Activated T-cell treated with anti-CD3 and anti-CD28 coated beads, Interleukin-2, amount 50 U/mL, for 72 hours (primary cell): ENCODE data around the gene CAPS. TPM values are rescaled to one million over a fixed set of nuclear protein-coding genes. Genes with fewer than 3 reads are reported as not detected.

ENCODE experiments used
- ATAC-seq, 2 donors: fragments of 150-1000 bp; cut with Tn5 transposase; replicated peaks in 1 of 2; 2 replicates each; pipeline ENCODE4 v1.10.0; 2021; ENCODE audit warnings: moderate library complexity in 2 of 2, mild to moderate bottlenecking in 1 of 2
- DNase-seq, 2 donors: peaks; one replicate each; pipeline ENCODE4 v3.0.0; 2021 to 2022; ENCODE audit warnings: mixed read lengths in 1 of 2
- H3K27ac Mint-ChIP-seq: one replicate; pipeline ENCODE4 v1.8.0; 2022; ENCODE audit warnings: mild to moderate bottlenecking, moderate library complexity, mixed read lengths
- H3K27me3 Mint-ChIP-seq: one replicate; pipeline ENCODE4 v1.8.0; 2022; ENCODE audit warnings: low read depth, mixed read lengths
- H3K36me3 Mint-ChIP-seq, 2 donors: one replicate each; pipeline ENCODE4 v1.8.0; 2022; ENCODE audit warnings: mixed read lengths in 2 of 2, mild to moderate bottlenecking in 1 of 2; ENCODE audit not compliant: insufficient read depth in 2 of 2
- H3K4me1 Mint-ChIP-seq: one replicate; pipeline ENCODE4 v1.8.0; 2022; ENCODE audit warnings: low read depth, mixed read lengths
- H3K4me3 Mint-ChIP-seq, 2 donors: one replicate each; pipeline ENCODE4 v1.8.0; 2022; ENCODE audit warnings: mild to moderate bottlenecking in 2 of 2, mixed read lengths in 2 of 2, moderate library complexity in 2 of 2
- H3K9me3 Mint-ChIP-seq, 2 donors: one replicate each; pipeline ENCODE4 v1.8.0; 2022; ENCODE audit warnings: mixed read lengths in 2 of 2
- total RNA-seq, 2 donors: library from RNA; stranded (reverse); gene quantifications; one replicate each; pipeline ENCODE4 v1.2.3, GENCODE V29; 2022

The CAPS gene
- total RNA-seq, 2 donors from 2014 or later: 12.9 to 20.9 TPM

- no peak overlapping the region for H3K4me3 Mint-ChIP-seq
- H3K36me3 Mint-ChIP-seq: peaks cover 6 to 23% of the 10 kb centered on the region in 2 donors
- no peak overlapping the region for H3K27ac Mint-ChIP-seq
- H3K4me1 Mint-ChIP-seq: no peaks in the 10 kb centered on the region
- DNase-seq: no peak
- no peak for ATAC-seq
- no peaks in the 10 kb centered on the region for H3K9me3 Mint-ChIP-seq
- H3K27me3 Mint-ChIP-seq: no peaks in the 10 kb centered on the region
Observed at GRCh38 chr19:5925830-5926427, 11.9 kb downstream of the CAPS start.

DNA sequence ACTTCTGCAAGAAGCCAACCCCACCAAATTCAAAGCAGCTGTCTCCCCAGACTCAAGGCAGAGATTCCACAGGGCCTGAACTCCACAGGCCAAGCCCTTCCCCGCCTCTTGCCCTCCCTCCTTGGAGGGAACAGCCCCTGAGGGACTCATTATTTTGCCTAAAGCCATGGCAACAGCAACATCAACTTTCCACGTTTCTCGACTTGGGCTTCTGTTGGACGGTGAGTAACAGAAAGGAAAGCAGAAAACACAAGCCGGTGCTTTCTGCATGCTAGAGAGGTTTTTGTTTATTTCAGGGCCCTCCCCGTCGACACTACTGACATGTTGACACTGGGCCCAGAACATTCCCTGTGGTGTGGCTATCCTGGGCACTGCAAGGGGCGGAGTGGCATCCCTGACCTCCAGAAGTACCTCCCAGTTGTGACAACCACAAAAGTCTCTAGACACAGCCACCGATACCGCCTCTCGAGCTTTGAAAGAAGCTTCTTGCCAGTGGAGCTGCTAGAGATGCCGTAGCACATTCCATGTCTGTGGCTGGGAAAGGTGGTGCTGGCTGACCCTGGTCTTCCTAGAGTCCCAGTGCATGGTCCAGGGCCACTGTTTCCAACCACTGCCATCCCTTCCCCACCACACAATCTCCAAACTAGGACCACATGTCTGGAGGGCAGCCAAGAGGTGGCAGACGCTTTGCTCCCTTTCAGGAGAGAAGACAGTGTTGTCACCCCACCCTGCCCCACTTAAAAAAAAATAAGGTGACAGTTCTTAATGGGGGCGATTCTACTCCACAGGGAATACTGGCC, 12.8 kb downstream of the CAPS start:
- peaks cover 6 to 26% of the 10 kb centered on the region in 2 donors for H3K36me3 Mint-ChIP-seq

DNA sequence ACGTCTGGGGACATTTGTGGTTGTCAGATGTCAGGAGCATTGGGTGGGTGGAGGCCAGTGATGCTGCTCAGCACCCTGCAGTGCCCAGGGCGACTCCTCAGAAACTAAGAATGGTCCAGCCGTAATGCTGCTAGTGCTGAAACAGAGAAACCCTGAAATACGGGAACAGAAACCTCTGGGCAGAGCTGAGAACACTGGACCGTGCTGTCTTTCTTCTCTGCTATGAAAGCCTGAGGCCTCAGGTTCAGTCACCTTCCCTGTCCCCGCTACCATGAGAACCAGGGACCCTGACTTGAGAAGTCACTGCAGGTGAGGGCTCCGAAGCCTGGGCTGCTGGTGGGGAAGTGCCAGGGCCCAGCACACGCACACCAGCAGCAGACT, 13.4 kb downstream of the CAPS start:
- ATAC-seq: no peak
- H3K36me3 Mint-ChIP-seq: peaks cover 7 to 26% of the 10 kb centered on the region in 2 donors

More for the DNA sequence above, 12.8 kb downstream of the CAPS start:
- H3K4me1 Mint-ChIP-seq: no peaks in the 10 kb centered on the region
- H3K4me3 Mint-ChIP-seq: no peak overlapping the region
- DNase-seq (no peak), ATAC-seq (no peak)
- no peaks in the 10 kb centered on the region for H3K9me3 Mint-ChIP-seq
- no peaks in the 10 kb centered on the region for H3K27me3 Mint-ChIP-seq
- no peak overlapping the region for H3K27ac Mint-ChIP-seq

DNA sequence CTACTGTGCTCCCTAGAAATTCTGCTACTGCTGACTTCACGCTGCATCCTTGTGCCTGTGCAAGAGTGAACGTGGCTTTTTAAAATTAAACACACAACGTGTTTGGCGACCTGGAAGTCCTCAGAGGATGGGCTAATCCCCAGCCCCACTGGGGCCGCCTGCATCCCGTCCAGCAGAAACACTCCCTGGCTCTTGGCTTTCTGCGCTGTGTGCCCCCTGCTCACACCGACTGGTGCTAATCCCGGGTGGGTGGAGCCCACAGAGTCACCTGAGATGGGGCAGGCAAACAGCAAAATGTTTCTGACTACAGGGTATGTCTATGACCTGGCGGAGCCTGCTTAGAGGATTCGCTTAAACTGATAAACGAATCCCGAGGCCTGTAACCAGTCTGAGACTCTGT, 15.1 kb downstream of the CAPS start:
- peaks cover 6 to 27% of the 10 kb centered on the region in 2 donors for H3K36me3 Mint-ChIP-seq
- H3K27me3 Mint-ChIP-seq: no peaks in the 10 kb centered on the region
- DNase-seq: no peak
- H3K9me3 Mint-ChIP-seq: no peaks in the 10 kb centered on the region
- ATAC-seq: no peak
- H3K4me3 Mint-ChIP-seq: no peak overlapping the region
- H3K27ac Mint-ChIP-seq: no peak overlapping the region
- no peaks in the 10 kb centered on the region for H3K4me1 Mint-ChIP-seq

More for the DNA sequence above, 13.4 kb downstream of the CAPS start:
- Mint-ChIP-seq H3K9me3 (no peaks in the 10 kb centered on the region), H3K27me3 (no peaks in the 10 kb centered on the region), H3K4me1 (no peaks in the 10 kb centered on the region), H3K4me3 (no peak overlapping the region), H3K27ac (no peak overlapping the region)
- DNase-seq: no peak

GRCh38 chr19:5929625-5930024, 15.6 kb downstream of the CAPS start:
- ATAC-seq (no peak), DNase-seq (no peak)
- Mint-ChIP-seq H3K4me1 (no peaks in the 10 kb centered on the region), H3K27me3 (no peaks in the 10 kb centered on the region), H3K9me3 (no peaks in the 10 kb centered on the region), H3K27ac (no peak overlapping the region), H3K36me3 (peaks cover 7 to 27% of the 10 kb centered on the region in 2 donors), H3K4me3 (no peak overlapping the region)

DNA sequence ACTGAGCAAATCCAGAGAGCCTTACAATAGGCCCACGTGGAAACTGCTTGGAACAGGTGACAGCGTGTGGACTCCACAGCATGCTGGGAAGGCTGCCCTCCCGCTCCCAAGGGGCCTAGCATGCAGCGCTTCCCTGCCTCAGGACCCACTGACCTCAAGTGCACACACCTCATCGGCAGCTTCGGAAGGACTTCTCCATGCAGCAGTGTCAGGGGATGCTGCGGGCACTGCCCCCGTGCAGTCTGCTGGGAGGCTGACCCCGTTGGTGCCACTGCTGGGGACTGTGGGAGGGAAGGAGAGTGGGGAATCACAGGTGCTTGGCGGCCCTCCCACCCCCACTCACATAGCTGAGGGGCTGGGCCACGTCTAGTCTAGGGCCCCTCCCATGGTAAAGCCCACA, 17.2 kb downstream of the CAPS start:
- Mint-ChIP-seq H3K36me3 (peaks cover 7 to 20% of the 10 kb centered on the region in 2 donors), H3K27me3 (no peaks in the 10 kb centered on the region), H3K27ac (no peak overlapping the region), H3K4me3 (no peak overlapping the region), H3K9me3 (no peaks in the 10 kb centered on the region), H3K4me1 (peaks cover 5% of the 10 kb centered on the region)
- DNase-seq: no peak
- ATAC-seq: no peak

- no peak overlapping the region for H3K4me3 Mint-ChIP-seq
- DNase-seq: no peak
- no peak overlapping the region for H3K27ac Mint-ChIP-seq
- H3K36me3 Mint-ChIP-seq: peaks cover 7 to 25% of the 10 kb centered on the region in 2 donors
- no peak for ATAC-seq
- H3K9me3 Mint-ChIP-seq: no peaks in the 10 kb centered on the region
- H3K4me1 Mint-ChIP-seq: peaks cover 5% of the 10 kb centered on the region
- no peaks in the 10 kb centered on the region for H3K27me3 Mint-ChIP-seq
Observed at GRCh38 chr19:5932146-5932545, 18.1 kb downstream of the CAPS start.

DNA sequence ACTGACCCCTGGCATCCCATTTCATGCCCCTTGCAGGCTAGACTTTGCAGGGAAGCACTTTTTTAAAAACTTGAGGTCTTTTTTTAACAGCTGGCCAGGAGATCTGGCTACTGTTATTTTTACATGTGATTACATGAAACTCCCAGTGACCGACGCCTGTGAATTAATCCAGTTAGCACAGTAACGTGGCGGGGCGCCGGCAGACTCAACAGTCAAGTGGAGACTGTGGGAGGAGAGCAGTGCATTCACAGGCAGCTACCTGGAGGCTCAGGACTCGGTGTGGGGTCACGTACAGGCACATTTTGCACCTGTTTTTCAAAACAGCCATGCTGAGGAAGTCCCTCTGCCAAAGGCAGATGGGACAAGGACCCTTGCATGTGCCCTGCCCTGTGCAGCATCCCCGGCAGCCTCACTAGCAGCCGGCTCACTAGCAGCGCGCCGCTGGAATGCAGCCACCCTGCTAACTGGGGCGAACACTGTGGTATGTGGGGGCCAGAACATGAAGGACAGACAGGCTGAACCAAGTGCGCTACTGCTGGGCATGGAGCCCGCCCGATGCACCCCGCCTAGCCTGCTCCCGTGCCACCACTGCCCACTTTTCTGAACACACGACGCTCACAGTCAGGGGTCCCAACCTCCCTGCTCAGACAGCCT, 18.7 kb downstream of the CAPS start:
- peaks cover 5% of the 10 kb centered on the region for H3K4me1 Mint-ChIP-seq
- no peak overlapping the region for H3K4me3 Mint-ChIP-seq
- ATAC-seq (no peak), DNase-seq (no peak)
- H3K27me3 Mint-ChIP-seq: no peaks in the 10 kb centered on the region
- H3K36me3 Mint-ChIP-seq: peaks cover 7 to 27% of the 10 kb centered on the region in 2 donors
- H3K27ac Mint-ChIP-seq: no peak overlapping the region
- no peaks in the 10 kb centered on the region for H3K9me3 Mint-ChIP-seq

- H3K27ac Mint-ChIP-seq: no peak overlapping the region
- H3K4me3 Mint-ChIP-seq: no peak overlapping the region
- ATAC-seq (no peak), DNase-seq (no peak)
- peaks cover 5% of the 10 kb centered on the region for H3K4me1 Mint-ChIP-seq
- no peaks in the 10 kb centered on the region for H3K27me3 Mint-ChIP-seq
- H3K9me3 Mint-ChIP-seq: no peaks in the 10 kb centered on the region
- H3K36me3 Mint-ChIP-seq: peaks cover 3 to 24% of the 10 kb centered on the region in 2 donors
Observed at GRCh38 chr19:5933391-5934068, 19.5 kb downstream of the CAPS start.

GRCh38 chr19:5934069-5934401, 20.0 kb downstream of the CAPS start:
- H3K27ac Mint-ChIP-seq: no peak overlapping the region
- no peak for ATAC-seq
- DNase-seq: no peak

GRCh38 chr19:5934774-5935472, 20.9 kb downstream of the CAPS start:
- Mint-ChIP-seq H3K27ac (peak overlapping the region; percentile 31), H3K4me3 (no peak overlapping the region), H3K9me3 (no peaks in the 10 kb centered on the region), H3K4me1 (peaks cover 5% of the 10 kb centered on the region), H3K27me3 (no peaks in the 10 kb centered on the region), H3K36me3 (peaks cover 3 to 20% of the 10 kb centered on the region in 2 donors)
- ATAC-seq (no peak), DNase-seq (no peak)

More at GRCh38 chr19:5934069-5934401, 20.0 kb downstream of the CAPS start:
- no peak overlapping the region for H3K4me3 Mint-ChIP-seq
- no peaks in the 10 kb centered on the region for H3K9me3 Mint-ChIP-seq
- H3K27me3 Mint-ChIP-seq: no peaks in the 10 kb centered on the region
- H3K4me1 Mint-ChIP-seq: peaks cover 5% of the 10 kb centered on the region
- peaks cover 3 to 21% of the 10 kb centered on the region in 2 donors for H3K36me3 Mint-ChIP-seq

- H3K4me3 Mint-ChIP-seq: no peak overlapping the region
- no peaks in the 10 kb centered on the region for H3K9me3 Mint-ChIP-seq
- no peak overlapping the region for H3K27ac Mint-ChIP-seq
- DNase-seq (no peak), ATAC-seq (no peak)
- H3K27me3 Mint-ChIP-seq: no peaks in the 10 kb centered on the region
- H3K4me1 Mint-ChIP-seq: peaks cover 5% of the 10 kb centered on the region
- peaks cover 3 to 18% of the 10 kb centered on the region in 2 donors for H3K36me3 Mint-ChIP-seq
Observed at GRCh38 chr19:5935473-5936291, 21.6 kb downstream of the CAPS start.
